ENCODE results near the gene CLTCL1. TPM values are rescaled to one million over a fixed set of nuclear protein-coding genes. Genes with fewer than 3 reads are reported as not detected.

The CLTCL1 gene
- total and polyA plus RNA-seq, 9 donors: 2.8 to 10.7 (median 5.2) TPM

- Histone ChIP-seq H3K9me3 (no peaks in the 10 kb centered on the region), H3K4me1 (ENCODE audit: insufficient read depth) (no peaks in the 10 kb centered on the region), H3K4me3 (no peak overlapping the region), H3K36me3 (no peaks in the 10 kb centered on the region), H3K27me3 (no peaks in the 10 kb centered on the region), H3K27ac (no peak overlapping the region)
- 90 to 93% (median 92%) methylated on average over 15 to 18 of the region's 18 CpGs for WGBS, 3 donors
- intact Hi-C loops (cut with DNase I): no loop called here
- TF ChIP-seq POLR2A (IDR thresholded peaks at IDR 0.05) (no peak), CTCF (IDR thresholded peaks at IDR 0.05) (no peak), EP300 (IDR thresholded peaks at IDR 0.05) (no peak)
- DNase-seq: no peak
These were observed 89.4 kb downstream of the CLTCL1 start for GRCh38 chr22:19201869-19202798.

- Histone ChIP-seq H3K4me1 (ENCODE audit: insufficient read depth) (no peaks in the 10 kb centered on the region), H3K9me3 (no peaks in the 10 kb centered on the region), H3K36me3 (no peaks in the 10 kb centered on the region), H3K27ac (no peak overlapping the region), H3K4me3 (no peak overlapping the region), H3K27me3 (no peaks in the 10 kb centered on the region)
- 92 to 95% (median 93%) methylated on average over 23 of the region's 23 CpGs for WGBS, 3 donors
- no peak for TF ChIP-seq EP300 (IDR thresholded peaks at IDR 0.05)
- TF ChIP-seq CTCF (IDR thresholded peaks at IDR 0.05): no peak
- no peak for TF ChIP-seq POLR2A (IDR thresholded peaks at IDR 0.05)
- intact Hi-C loops (cut with DNase I): no loop called here
- DNase-seq: no peak
These were observed 90.2 kb downstream of the CLTCL1 start for GRCh38 chr22:19201130-19201868.

- no peak overlapping the region for H3K4me3 ChIP-seq
- no peaks in the 10 kb centered on the region for H3K36me3 ChIP-seq
- WGBS, 3 donors: 91 to 95% (median 93%) methylated on average over 8 of the region's 8 CpGs
- H3K27ac ChIP-seq: no peak overlapping the region
- H3K4me1 ChIP-seq (ENCODE audit: insufficient read depth): no peaks in the 10 kb centered on the region
- intact Hi-C loops (cut with DNase I): no loop called here
- DNase-seq: no peak
- no peaks in the 10 kb centered on the region for H3K9me3 ChIP-seq
- TF ChIP-seq EP300 (IDR thresholded peaks at IDR 0.05) (no peak), POLR2A (IDR thresholded peaks at IDR 0.05) (no peak), CTCF (IDR thresholded peaks at IDR 0.05) (no peak)
- no peaks in the 10 kb centered on the region for H3K27me3 ChIP-seq
These were observed 92.0 kb downstream of the CLTCL1 start for GRCh38 chr22:19199479-19199878.

GRCh38 chr22:19197997-19198865 is 93.3 kb downstream of the CLTCL1 start:
- H3K9me3 ChIP-seq: no peaks in the 10 kb centered on the region
- intact Hi-C loops (cut with DNase I): no loop called here
- H3K4me1 ChIP-seq (ENCODE audit: insufficient read depth): no peaks in the 10 kb centered on the region
- 87 to 90% (median 89%) methylated on average over 10 of the region's 10 CpGs for WGBS, 3 donors
- H3K27me3 ChIP-seq: no peaks in the 10 kb centered on the region
- no peak overlapping the region for H3K4me3 ChIP-seq
- no peaks in the 10 kb centered on the region for H3K36me3 ChIP-seq
- TF ChIP-seq EP300 (IDR thresholded peaks at IDR 0.05): no peak
- no peak for TF ChIP-seq POLR2A (IDR thresholded peaks at IDR 0.05)
- no peak for TF ChIP-seq CTCF (IDR thresholded peaks at IDR 0.05)
- no peak for DNase-seq
- no peak overlapping the region for H3K27ac ChIP-seq

Data from ovary (tissue), 9 donors.